IMR-90 (cell line): ENCODE results near the gene CREBL2. TPM values are rescaled to one million over a fixed set of nuclear protein-coding genes. Genes with fewer than 3 reads are reported as not detected.

Source experiments
- ATAC-seq: fragments of 200-7000 bp; cut with Tn5 transposase; 2 replicates; pipeline ENCODE4 v1.9.1; 2020; ENCODE audit warnings: low read depth, mild to moderate bottlenecking, moderate library complexity
- BruUV-seq: library from RNA; stranded (reverse); fragments of 400-500 nt; replicated peaks from 2 replicates; lab custom pipeline; 2021; lab: Mats Ljungman, UMichigan
- CTCF ChIA-PET: fragments of 300-600 bp; formaldehyde crosslinking; extraction: SDS; loops from one replicate; lab custom pipeline; 2021; ENCODE audit warnings: antibody characterized with exemption; lab: Yijun Ruan, JAX
- POLR2A ChIA-PET: fragments of 300-600 bp; sonication (Branson Sonifier 250); formaldehyde crosslinking; loops from one replicate; lab custom pipeline; 2022; ENCODE audit warnings: antibody characterized with exemption; ENCODE audit not compliant: unreplicated experiment; lab: Charles Lee
- DNase-seq: peaks from one replicate; pipeline ENCODE4 v3.0.0; 2013
- H2AFZ ChIP-seq: replicated peaks from 2 replicates; pipeline ENCODE3; 2013; ENCODE audit warnings: low read length, mild to moderate bottlenecking; ENCODE audit not compliant: poor library complexity
- H2AK5ac ChIP-seq: 2 replicates; pipeline ENCODE4 v1.6.1; 2013; ENCODE audit warnings: low read depth, low read length, inconsistent platforms
- H2AK9ac ChIP-seq: replicated peaks from 2 replicates; pipeline ENCODE3; 2013; ENCODE audit warnings: mild to moderate bottlenecking, low read depth, low read length, moderate library complexity; ENCODE audit not compliant: poor library complexity
- H2BK120ac ChIP-seq: 2 replicates; pipeline ENCODE4 v1.6.1; 2013; ENCODE audit warnings: low read depth, low read length, inconsistent platforms
- H2BK15ac ChIP-seq: 3 replicates; pipeline ENCODE4 v1.6.1; 2013; ENCODE audit warnings: low read depth, low read length, inconsistent platforms
- H2BK20ac ChIP-seq: 2 replicates; pipeline ENCODE4 v1.6.1; 2013; ENCODE audit warnings: low read depth, mild to moderate bottlenecking, inconsistent platforms, low read length, moderate library complexity
- H2BK5ac ChIP-seq: 2 replicates; pipeline ENCODE4 v1.6.1; 2013; ENCODE audit warnings: mild to moderate bottlenecking, low read depth, low read length, inconsistent platforms; ENCODE audit not compliant: poor library complexity, severe bottlenecking
- H3K14ac ChIP-seq: replicated peaks from 2 replicates; pipeline ENCODE4 v1.6.1; 2013; ENCODE audit warnings: low read depth, low read length, inconsistent platforms
- H3K18ac ChIP-seq: 2 replicates; pipeline ENCODE4 v1.6.1; 2013; ENCODE audit warnings: low read depth, low read length, control low read depth
- H3K23ac ChIP-seq: 2 replicates; pipeline ENCODE4 v1.6.1; 2013; ENCODE audit warnings: low read depth, low read length, inconsistent platforms
- H3K27ac ChIP-seq: 2 replicates; pipeline ENCODE4 v1.5.1; 2013; ENCODE audit warnings: mild to moderate bottlenecking, control low read depth, low read length; ENCODE audit not compliant: insufficient read depth
- H3K27me3 ChIP-seq: 2 replicates; pipeline ENCODE4 v1.6.1; 2013; ENCODE audit warnings: low read length; ENCODE audit not compliant: control insufficient read depth, insufficient read depth
- H3K36me3 ChIP-seq: 2 replicates; pipeline ENCODE4 v1.6.1; 2013; ENCODE audit warnings: low read length, mixed read lengths; ENCODE audit not compliant: control insufficient read depth, insufficient read depth
- H3K4ac ChIP-seq: 2 replicates; pipeline ENCODE4 v1.6.1; 2013; ENCODE audit warnings: low read depth, low read length, inconsistent platforms
- H3K4me1 ChIP-seq: 2 replicates; pipeline ENCODE4 v1.6.1; 2013; ENCODE audit warnings: low read length, mixed read lengths; ENCODE audit not compliant: control insufficient read depth, insufficient read depth
- H3K4me2 ChIP-seq: 2 replicates; pipeline ENCODE4 v1.6.1; 2013; ENCODE audit warnings: low read depth, mild to moderate bottlenecking, control low read depth, low read length, moderate library complexity
- H3K4me3 ChIP-seq: 2 replicates; pipeline ENCODE4 v1.5.1; 2013; ENCODE audit warnings: low read depth, mild to moderate bottlenecking, control low read depth, low read length, moderate library complexity; ENCODE audit not compliant: insufficient read depth
- H3K56ac ChIP-seq: 2 replicates; pipeline ENCODE4 v1.6.1; 2013; ENCODE audit warnings: low read length, inconsistent platforms; ENCODE audit not compliant: insufficient read depth; ENCODE audit errors: extremely low read depth
- H3K79me1 ChIP-seq, 2 experiments: 2 replicates each; pipeline ENCODE4 v1.6.1; 2013; ENCODE audit warnings: low read length in 2 of 2, inconsistent platforms in 1 of 2, low read depth in 1 of 2
- H3K9ac ChIP-seq: 2 replicates; pipeline ENCODE4 v1.6.1; 2013; ENCODE audit warnings: low read depth, low read length, control low read depth
- H3K9me1 ChIP-seq: 2 replicates; pipeline ENCODE4 v1.6.1; 2013; ENCODE audit warnings: low read length, inconsistent platforms; ENCODE audit not compliant: insufficient read depth
- H3K9me3 ChIP-seq: 2 replicates; pipeline ENCODE4 v1.6.1; 2013; ENCODE audit warnings: low read length; ENCODE audit not compliant: control insufficient read depth, insufficient read depth
- H4K20me1 ChIP-seq: 2 replicates; pipeline ENCODE4 v1.6.1; 2013; ENCODE audit warnings: low read length, inconsistent platforms; ENCODE audit not compliant: insufficient read depth
- H4K5ac ChIP-seq: 2 replicates; pipeline ENCODE4 v1.6.1; 2013; ENCODE audit warnings: mild to moderate bottlenecking, low read depth, low read length, control low read depth
- H4K8ac ChIP-seq, 2 experiments: 2 replicates each; pipeline ENCODE4 v1.6.1; 2013; ENCODE audit warnings: low read depth in 2 of 2, low read length in 2 of 2, control low read depth in 1 of 2, inconsistent platforms in 1 of 2
- H4K91ac ChIP-seq: 2 replicates; pipeline ENCODE4 v1.6.1; 2013; ENCODE audit warnings: low read depth, low read length, inconsistent platforms; ENCODE audit not compliant: insufficient read depth
- BHLHE40 ChIP-seq: fragments of 150-350 bp; IDR thresholded peaks from 2 replicates; pipeline ENCODE4 v1.6.1; 2016; ENCODE audit warnings: mild to moderate bottlenecking, low read depth, low read length
- CEBPB ChIP-seq: IDR thresholded peaks from 2 replicates; pipeline ENCODE4 v1.6.1; 2012; ENCODE audit warnings: low read depth, low read length, improper control_type of control experiment
- CHD1 ChIP-seq: IDR thresholded peaks from 2 replicates; pipeline ENCODE4 v1.6.1; 2012; ENCODE audit warnings: low read depth, low read length, improper control_type of control experiment
- CTCF ChIP-seq: conservative IDR thresholded peaks from 2 replicates; pipeline ENCODE4 v1.5.1; 2012; ENCODE audit warnings: mild to moderate bottlenecking, low read depth, low read length, improper control_type of control experiment
- ELK1 ChIP-seq: fragments of 150-350 bp; IDR thresholded peaks from 2 replicates; pipeline ENCODE4 v1.6.1; 2016; ENCODE audit warnings: low read depth, mild to moderate bottlenecking, low read length, moderate library complexity, borderline replicate concordance
- FOS ChIP-seq: fragments of 150-350 bp; IDR thresholded peaks from 2 replicates; pipeline ENCODE4 v1.6.1; 2016; ENCODE audit warnings: low read depth, low read length
- MAFK ChIP-seq: IDR thresholded peaks from 2 replicates; pipeline ENCODE4 v1.6.1; 2012; ENCODE audit warnings: low read depth, low read length, improper control_type of control experiment
- MAZ ChIP-seq: IDR thresholded peaks from 2 replicates; pipeline ENCODE4 v1.6.1; 2012; ENCODE audit warnings: low read depth, mild to moderate bottlenecking, low read length, improper control_type of control experiment, moderate library complexity, borderline replicate concordance
- MXI1 ChIP-seq: IDR thresholded peaks from 2 replicates; pipeline ENCODE4 v1.6.1; 2012; ENCODE audit warnings: low read depth, mild to moderate bottlenecking, low read length, moderate library complexity, borderline replicate concordance
- NFE2L2 ChIP-seq: fragments of 150-350 bp; IDR thresholded peaks from 2 replicates; pipeline ENCODE4 v1.6.1; 2016; ENCODE audit warnings: low read depth, mild to moderate bottlenecking, low read length
- POLR2A ChIP-seq: IDR thresholded peaks from 2 replicates; pipeline ENCODE4 v1.6.1; 2012; ENCODE audit warnings: mild to moderate bottlenecking, low read depth, low read length
- RAD21 ChIP-seq: IDR thresholded peaks from 2 replicates; pipeline ENCODE4 v1.6.1; 2012; ENCODE audit warnings: low read length, improper control_type of control experiment
- RCOR1 ChIP-seq: IDR thresholded peaks from 2 replicates; pipeline ENCODE4 v1.6.1; 2012; ENCODE audit warnings: mild to moderate bottlenecking, low read length, improper control_type of control experiment; ENCODE audit not compliant: insufficient replicate concordance
- RFX5 ChIP-seq: IDR thresholded peaks from 2 replicates; pipeline ENCODE4 v1.8.0; 2012; ENCODE audit warnings: low read depth, mild to moderate bottlenecking, low read length, moderate library complexity
- SMC3 ChIP-seq: fragments of 150-350 bp; IDR thresholded peaks from 2 replicates; pipeline ENCODE4 v1.6.1; 2016; ENCODE audit warnings: low read depth, mild to moderate bottlenecking, antibody characterized with exemption, low read length, moderate library complexity
- WGBS, 2 experiments: methylation state at CpG; one replicate each; pipeline versions ENCODE4 v1.1.5 to v1.1.7; 2013; ENCODE audit warnings: missing lambda C conversion rate in 2 of 2; ENCODE audit not compliant: insufficient read length in 1 of 2; ENCODE audit errors: extremely low coverage in 2 of 2; 5-methylcytosine and 5-hydroxymethylcytosine counted together
- dilution Hi-C: fragments of 300-500 bp; cut with HindIII; formaldehyde crosslinking; loops from one replicate; pipeline ENCODE4 v1.14.3; 2018; ENCODE audit warnings: low sequenced_read_pairs; ENCODE audit not compliant: unreplicated experiment
- in situ Hi-C: fragments of 300-500 bp; cut with MboI; formaldehyde crosslinking; loops from 3 replicates; pipeline ENCODE4 v1.14.3; 2019; ENCODE audit warnings: low sequenced_read_pairs, inconsistent platforms, mixed read lengths
- intact Hi-C: fragments of 100-400 bp; cut with micrococcal nuclease; formaldehyde crosslinking; loops from 2 replicates; pipeline ENCODE4 v1.10.0; 2022
- polyA plus RNA-seq, 3 experiments: library from polyadenylated mRNA; depleted of rRNA; stranded (reverse); fragments of >200 nt; gene quantifications; 2 replicates each; pipeline ENCODE4 v1.2.3, GENCODE V29; 2012; ENCODE audit warnings: low replicate concordance in 1 of 3
- total RNA-seq: library from RNA; depleted of rRNA; stranded (reverse); fragments of >200 nt; gene quantifications from 2 replicates; pipeline ENCODE4 v1.2.3, GENCODE V29; 2012
- TF ChIP-seq, protein P1 (sequence below): fragments of 150-350 bp; IDR thresholded peaks from 2 replicates; pipeline ENCODE4 v1.6.1; 2017; ENCODE audit warnings: mild to moderate bottlenecking, antibody characterized with exemption, low read length, low read depth

Gene CREBL2
- total and polyA plus RNA-seq, 2 of the 4 experiments (the other 2 are of a cell fraction) = 11.5 to 19.0 TPM

- H4K91ac ChIP-seq = no peak overlapping the region
- ChIA-PET CTCF (no interaction called here), POLR2A (no interaction called here)
- TF ChIP-seq MAZ = no peak
- TF ChIP-seq, protein P1, sequence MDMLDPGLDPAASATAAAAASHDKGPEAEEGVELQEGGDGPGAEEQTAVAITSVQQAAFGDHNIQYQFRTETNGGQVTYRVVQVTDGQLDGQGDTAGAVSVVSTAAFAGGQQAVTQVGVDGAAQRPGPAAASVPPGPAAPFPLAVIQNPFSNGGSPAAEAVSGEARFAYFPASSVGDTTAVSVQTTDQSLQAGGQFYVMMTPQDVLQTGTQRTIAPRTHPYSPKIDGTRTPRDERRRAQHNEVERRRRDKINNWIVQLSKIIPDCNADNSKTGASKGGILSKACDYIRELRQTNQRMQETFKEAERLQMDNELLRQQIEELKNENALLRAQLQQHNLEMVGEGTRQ = no peak
- no peak for TF ChIP-seq POLR2A
- no peak for TF ChIP-seq NFE2L2
- no peak for TF ChIP-seq ELK1
- no peak for TF ChIP-seq BHLHE40
- TF ChIP-seq RAD21 = no peak
- TF ChIP-seq SMC3 = no peak
- TF ChIP-seq CEBPB = no peak
- no peak for TF ChIP-seq FOS
- TF ChIP-seq RCOR1 = no peak
- no peak for TF ChIP-seq RFX5
- TF ChIP-seq CTCF = no peak
- no peak for TF ChIP-seq CHD1
- TF ChIP-seq MAFK = no peak
- no peak for TF ChIP-seq MXI1
- WGBS, 2 experiments = no CpG with 5 or more reads among the region's 1 CpG
- H2AK5ac ChIP-seq = no peak overlapping the region
- H3K23ac ChIP-seq = no peak overlapping the region
- H3K56ac ChIP-seq = no peak overlapping the region
- peaks cover 16% of the 10 kb centered on the region for H3K36me3 ChIP-seq
- in situ Hi-C loops (no loop called here), intact Hi-C loops (loop anchor here (1.0 kb wide), 1 partner anchor 10 kb away; no protein-coding TSS in a partner anchor), dilution Hi-C loops (no loop called here)
- H3K14ac ChIP-seq = no peak overlapping the region
- no peak overlapping the region for H3K18ac ChIP-seq
- no peak for DNase-seq
- H3K27ac ChIP-seq = no peak overlapping the region
- H3K4me2 ChIP-seq = no peak overlapping the region
- H4K8ac ChIP-seq = no peak overlapping the region
- no peaks in the 10 kb centered on the region for H3K27me3 ChIP-seq
- no peak overlapping the region for H2AK9ac ChIP-seq
- peaks cover 0 to 4% of the 10 kb centered on the region in 2 experiments; a peak in 3 of 4 replicates for H3K79me1 ChIP-seq
- no peak overlapping the region for H4K5ac ChIP-seq
- no peak overlapping the region for H3K4me3 ChIP-seq
- no peak overlapping the region for H3K9ac ChIP-seq
- no TSS peak for BruUV-seq
- H2BK15ac ChIP-seq = no peak overlapping the region
- H2AFZ ChIP-seq = no peak overlapping the region
- H2BK20ac ChIP-seq = no peak overlapping the region
- no peaks in the 10 kb centered on the region for H3K4me1 ChIP-seq
- H3K4ac ChIP-seq = no peak overlapping the region
- no peaks in the 10 kb centered on the region for H3K9me1 ChIP-seq
- ATAC-seq = no peak
- no peaks in the 10 kb centered on the region for H4K20me1 ChIP-seq
- H2BK120ac ChIP-seq = no peak overlapping the region
- 0 out of 2 replicates have a peak, but pooled peaks cover 2% of the 10 kb centered on the region for H3K9me3 ChIP-seq
- no peak overlapping the region for H2BK5ac ChIP-seq
These were observed 25.0 kb downstream of the CREBL2 start for GRCh38 chr12:12636641-12637040.
